OCI-LY7 (cell line): ENCODE data around the gene AP2A1. TPM values are rescaled to one million over a fixed set of nuclear protein-coding genes. Genes with fewer than 3 reads are reported as not detected.

Experiments
- BruUV-seq: library from RNA; stranded (reverse); fragments of 400-500 nt; replicated peaks from 2 replicates; lab custom pipeline; 2021; lab: Mats Ljungman, UMichigan
- CTCF ChIA-PET: fragments of 300-600 bp; sonication (Branson Sonifier 250); formaldehyde crosslinking; loops from one replicate; lab custom pipeline; 2022; ENCODE audit warnings: antibody characterized with exemption; ENCODE audit not compliant: unreplicated experiment; lab: Charles Lee
- POLR2A ChIA-PET: fragments of 300-600 bp; sonication (Branson Sonifier 250); formaldehyde crosslinking; loops from one replicate; lab custom pipeline; 2022; ENCODE audit warnings: antibody characterized with exemption; lab: Charles Lee
- DNase-seq: peaks from one replicate; pipeline ENCODE4 v3.0.0-alpha.2; 2015; ENCODE audit warnings: low spot score
- H2AFZ ChIP-seq: fragments of 200-600 bp; sonication (generic), shearing (Covaris generic); 2 replicates; pipeline ENCODE4 v1.6.1; 2014; ENCODE audit warnings: mild to moderate bottlenecking, antibody characterized with exemption, low read length, moderate library complexity
- H3K27ac ChIP-seq: fragments of 200-600 bp; sonication (generic); 2 replicates; pipeline ENCODE4 v1.5.1; 2014; ENCODE audit warnings: mixed run types, low read depth, mild to moderate bottlenecking, moderate library complexity, low read length, inconsistent platforms; ENCODE audit not compliant: poor library complexity, severe bottlenecking
- H3K36me3 ChIP-seq: fragments of 200-600 bp; sonication (generic); 2 replicates; pipeline ENCODE4 v1.6.1; 2014; ENCODE audit warnings: mild to moderate bottlenecking, antibody characterized with exemption, low read length, moderate library complexity, mixed read lengths; ENCODE audit not compliant: insufficient read depth
- H3K4me1 ChIP-seq: fragments of 200-600 bp; sonication (generic); 2 replicates; pipeline ENCODE4 v1.5.1; 2014; ENCODE audit warnings: mild to moderate bottlenecking, low read length; ENCODE audit not compliant: insufficient read depth, poor library complexity, severe bottlenecking
- H3K4me2 ChIP-seq: fragments of 200-600 bp; sonication (generic); 2 replicates; pipeline ENCODE4 v1.6.1; 2014; ENCODE audit warnings: mild to moderate bottlenecking, low read length
- H3K4me3 ChIP-seq: fragments of 200-600 bp; sonication (generic); 2 replicates; pipeline ENCODE4 v1.5.1; 2014; ENCODE audit warnings: mild to moderate bottlenecking, low read depth, low read length; ENCODE audit not compliant: poor library complexity, severe bottlenecking
- H3K79me2 ChIP-seq: fragments of 200-600 bp; sonication (generic); 2 replicates; pipeline ENCODE4 v1.6.1; 2016; ENCODE audit warnings: low read depth, mild to moderate bottlenecking, low read length, moderate library complexity, mixed read lengths; ENCODE audit not compliant: insufficient read depth
- H3K9me2 ChIP-seq: fragments of 200-600 bp; sonication (generic); 2 replicates; pipeline ENCODE4 v1.6.1; 2016; ENCODE audit warnings: mild to moderate bottlenecking, low read length, mixed read lengths; ENCODE audit not compliant: insufficient read depth
- H3K9me3 ChIP-seq: fragments of 200-600 bp; sonication (generic); 2 replicates; pipeline ENCODE4 v1.6.1; 2014; ENCODE audit warnings: mild to moderate bottlenecking, mixed run types, low read length, mixed read lengths
- H4K20me1 ChIP-seq: fragments of 200-600 bp; sonication (generic); 2 replicates; pipeline ENCODE4 v1.6.1; 2014; ENCODE audit warnings: mild to moderate bottlenecking, antibody characterized with exemption, low read length, moderate library complexity, mixed read lengths; ENCODE audit not compliant: insufficient read depth
- EZH2phosphoT487 ChIP-seq: fragments of 200-600 bp; sonication (generic); IDR thresholded peaks from 2 replicates; pipeline ENCODE4 v1.6.1; 2018; ENCODE audit warnings: low read depth, borderline replicate concordance, mild to moderate bottlenecking, mixed run types, antibody characterized with exemption, low read length, moderate library complexity, mixed read lengths
- intact Hi-C: fragments of 100-400 bp; cut with micrococcal nuclease; formaldehyde crosslinking; loops from one replicate; pipeline ENCODE4 v1.10.0; 2022; ENCODE audit not compliant: unreplicated experiment
- total RNA-seq, 2 experiments: library from RNA; depleted of rRNA in 1 of 2; stranded (reverse); fragments of >200 nt in 1 of 2; shearing (Covaris generic) in 1 of 2; gene quantifications; 2 replicates each; pipeline ENCODE4 v1.2.3, GENCODE V29; 2014 to 2022
- TF ChIP-seq, protein P1 (sequence below): fragments of 200-600 bp; sonication (generic); conservative IDR thresholded peaks from 2 replicates; pipeline ENCODE4 v1.5.1; 2014; ENCODE audit warnings: mild to moderate bottlenecking, antibody characterized with exemption, low read length, moderate library complexity, mixed read lengths

AP2A1 gene
- total RNA-seq, 2 experiments from 2014 or later, result 46.9 to 47.4 TPM

- intact Hi-C loops, result no loop called here
- H2AFZ ChIP-seq, result no peak overlapping the region
- DNase-seq, result no peak
- TF ChIP-seq, protein P1, sequence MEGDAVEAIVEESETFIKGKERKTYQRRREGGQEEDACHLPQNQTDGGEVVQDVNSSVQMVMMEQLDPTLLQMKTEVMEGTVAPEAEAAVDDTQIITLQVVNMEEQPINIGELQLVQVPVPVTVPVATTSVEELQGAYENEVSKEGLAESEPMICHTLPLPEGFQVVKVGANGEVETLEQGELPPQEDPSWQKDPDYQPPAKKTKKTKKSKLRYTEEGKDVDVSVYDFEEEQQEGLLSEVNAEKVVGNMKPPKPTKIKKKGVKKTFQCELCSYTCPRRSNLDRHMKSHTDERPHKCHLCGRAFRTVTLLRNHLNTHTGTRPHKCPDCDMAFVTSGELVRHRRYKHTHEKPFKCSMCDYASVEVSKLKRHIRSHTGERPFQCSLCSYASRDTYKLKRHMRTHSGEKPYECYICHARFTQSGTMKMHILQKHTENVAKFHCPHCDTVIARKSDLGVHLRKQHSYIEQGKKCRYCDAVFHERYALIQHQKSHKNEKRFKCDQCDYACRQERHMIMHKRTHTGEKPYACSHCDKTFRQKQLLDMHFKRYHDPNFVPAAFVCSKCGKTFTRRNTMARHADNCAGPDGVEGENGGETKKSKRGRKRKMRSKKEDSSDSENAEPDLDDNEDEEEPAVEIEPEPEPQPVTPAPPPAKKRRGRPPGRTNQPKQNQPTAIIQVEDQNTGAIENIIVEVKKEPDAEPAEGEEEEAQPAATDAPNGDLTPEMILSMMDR, result no peak
- TF ChIP-seq EZH2phosphoT487, result no peak
- peaks cover 78% of the 10 kb centered on the region for H3K36me3 ChIP-seq
- H3K4me1 ChIP-seq, result no peaks in the 10 kb centered on the region
- no peaks in the 10 kb centered on the region for H3K9me2 ChIP-seq
- no TSS peak for BruUV-seq
- ChIA-PET CTCF (no interaction called here), POLR2A (no interaction called here)
- no peak overlapping the region for H3K4me3 ChIP-seq
- H3K79me2 ChIP-seq, result no peaks in the 10 kb centered on the region
- H3K27ac ChIP-seq, result no peak overlapping the region
- no peaks in the 10 kb centered on the region for H4K20me1 ChIP-seq
- H3K9me3 ChIP-seq, result no peaks in the 10 kb centered on the region
- H3K4me2 ChIP-seq, result no peak overlapping the region
These were observed 22.1 kb downstream of the AP2A1 start for GRCh38 chr19:49788857-49789256.

- Histone ChIP-seq H3K79me2 (no peaks in the 10 kb centered on the region), H3K4me1 (no peaks in the 10 kb centered on the region), H2AFZ (no peak overlapping the region), H4K20me1 (no peaks in the 10 kb centered on the region), H3K9me3 (no peaks in the 10 kb centered on the region), H3K27ac (no peak overlapping the region), H3K9me2 (no peaks in the 10 kb centered on the region), H3K36me3 (peaks cover 76% of the 10 kb centered on the region), H3K4me2 (no peak overlapping the region), H3K4me3 (no peak overlapping the region)
- intact Hi-C loops, result no loop called here
- DNase-seq, result no peak
- TF ChIP-seq EZH2phosphoT487, result no peak
- TF ChIP-seq, protein P1, result no peak
- ChIA-PET CTCF (no interaction called here), POLR2A (no interaction called here)
- BruUV-seq, result no TSS peak
These were observed 24.1 kb downstream of the AP2A1 start for GRCh38 chr19:49790866-49791265.

- TF ChIP-seq, protein P1, result no peak
- no peak for TF ChIP-seq EZH2phosphoT487
- no peak overlapping the region for H3K4me3 ChIP-seq
- no peaks in the 10 kb centered on the region for H4K20me1 ChIP-seq
- CTCF ChIA-PET, result no interaction called here
- no peaks in the 10 kb centered on the region for H3K9me3 ChIP-seq
- H3K36me3 ChIP-seq, result peaks cover 76% of the 10 kb centered on the region
- H3K4me2 ChIP-seq, result no peak overlapping the region
- no peak for DNase-seq
- POLR2A ChIA-PET, result no interaction called here
- BruUV-seq, result no TSS peak
- no peaks in the 10 kb centered on the region for H3K9me2 ChIP-seq
- no peaks in the 10 kb centered on the region for H3K4me1 ChIP-seq
- H2AFZ ChIP-seq, result no peak overlapping the region
- intact Hi-C loops, result no loop called here
- H3K79me2 ChIP-seq, result no peaks in the 10 kb centered on the region
- H3K27ac ChIP-seq, result no peak overlapping the region
These were observed 25.1 kb downstream of the AP2A1 start for GRCh38 chr19:49791776-49792445.
